Suprapubic skin (tissue), 4 donors: ENCODE data around the gene ME3. TPM values are rescaled to one million over a fixed set of nuclear protein-coding genes. Genes with fewer than 3 reads are reported as not detected.
"Not testable (repeated sequence)": the region's sequence is repeated elsewhere in the genome, so short reads cannot be mapped to it uniquely, and the experiment has no call there.

ENCODE experiments used
- DNase-seq, 2 donors: peaks; one replicate each; pipeline ENCODE4 v3.0.0-alpha.2; 2019; ENCODE audit warnings: low spot score in 2 of 2
- H3K27ac ChIP-seq: fragments of 200-600 bp; sonication (generic); one replicate; pipeline ENCODE4 v1.5.1; 2019
- H3K27me3 ChIP-seq: fragments of 200-600 bp; sonication (generic); one replicate; pipeline ENCODE4 v1.5.1; 2019
- H3K36me3 ChIP-seq: fragments of 200-600 bp; sonication (generic); one replicate; pipeline ENCODE4 v1.5.1; 2019
- H3K4me1 ChIP-seq: fragments of 200-600 bp; sonication (generic); one replicate; pipeline ENCODE4 v1.5.1; 2019
- H3K4me3 ChIP-seq: fragments of 200-600 bp; sonication (generic); one replicate; pipeline ENCODE4 v1.5.1; 2019; ENCODE audit warnings: mild to moderate bottlenecking
- H3K9me3 ChIP-seq: fragments of 200-600 bp; sonication (generic); one replicate; pipeline ENCODE4 v1.5.1; 2019
- EP300 ChIP-seq: sonication (generic); formaldehyde crosslinking; IDR thresholded peaks from one replicate; pipeline ENCODE4 v1.6.1; 2017; ENCODE audit warnings: antibody characterized with exemption
- POLR2A ChIP-seq, 2 donors: fragments of 450-650 bp; IDR thresholded peaks; one replicate each; pipeline ENCODE4 v1.6.1; 2017; ENCODE audit warnings: antibody characterized with exemption in 2 of 2, mild to moderate bottlenecking in 2 of 2, moderate library complexity in 2 of 2
- POLR2AphosphoS5 ChIP-seq, 3 donors: sonication (generic); formaldehyde crosslinking; IDR thresholded peaks; one replicate each; pipeline ENCODE4 v1.6.1; 2017; ENCODE audit warnings: antibody characterized with exemption in 3 of 3
- WGBS: methylation state at CpG from one replicate; pipeline ENCODE4 v1.1.5; 2018; 5-methylcytosine and 5-hydroxymethylcytosine counted together
- total RNA-seq, 4 donors: library from RNA; depleted of rRNA; stranded (reverse); fragments of >200 nt; gene quantifications; one replicate each; pipeline ENCODE4 v1.1.0, GENCODE V29; 2016
- TF ChIP-seq, protein P1 (sequence below), 2 donors: fragments of 200-600 bp in 1 of 2; fragments of 450-650 bp in 1 of 2; sonication (generic) in 1 of 2; IDR thresholded peaks; one replicate each; pipeline ENCODE4 v1.5.1; 2016 to 2019; ENCODE audit warnings: antibody characterized with exemption in 2 of 2, mild to moderate bottlenecking in 1 of 2, moderate library complexity in 1 of 2

The ME3 gene
- total RNA-seq, 4 donors from 2014 or later: 3.7 to 17.0 (median 9.4) TPM

DNA sequence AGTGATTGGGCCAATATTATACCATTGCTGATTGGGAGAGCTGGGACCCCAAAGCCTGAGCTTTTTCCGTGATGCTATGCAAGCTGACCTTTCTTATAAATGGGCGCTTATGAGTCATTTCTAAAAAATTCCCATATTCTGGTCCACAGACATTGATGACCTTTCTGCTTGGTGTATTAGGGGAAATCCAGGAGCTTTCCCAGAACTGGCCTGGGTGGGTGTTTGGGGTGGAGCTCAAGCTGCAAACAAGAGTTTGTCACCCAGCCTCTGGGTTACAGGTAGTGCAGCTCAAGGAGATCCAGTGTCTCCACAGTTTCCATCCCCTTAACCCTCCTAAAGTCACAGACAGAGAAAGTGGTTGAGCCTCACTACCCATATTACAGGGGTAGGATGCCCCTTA lies 230.0 kb downstream of the ME3 start:
- 80% methylated on average over 2 of the region's 2 CpGs for WGBS
- H3K27ac ChIP-seq: no peak overlapping the region

DNA sequence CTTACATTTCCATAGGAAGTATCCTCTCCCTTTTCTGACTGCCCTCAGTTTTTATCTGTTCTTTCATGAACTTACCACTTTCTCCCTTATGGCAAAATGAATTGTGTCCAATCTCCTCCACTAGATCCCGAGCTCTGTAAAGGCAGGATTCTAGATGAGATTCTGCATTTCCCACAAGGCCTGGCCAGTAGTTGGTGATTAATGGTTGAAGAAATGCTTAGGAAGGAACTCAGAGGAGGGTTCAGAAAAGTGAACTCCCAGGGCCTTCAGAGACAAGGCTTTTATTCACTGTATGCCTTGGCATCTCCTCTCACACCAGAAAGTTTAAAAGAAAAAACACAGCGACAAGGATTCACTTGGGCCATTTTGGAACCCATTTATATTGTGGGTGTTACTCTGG lies 231.6 kb downstream of the ME3 start:
- 63% methylated on average over 2 of the region's 2 CpGs for WGBS
- Histone ChIP-seq H3K9me3 (no peaks in the 10 kb centered on the region), H3K4me1 (no peaks in the 10 kb centered on the region), H3K27ac (peak overlapping the region; percentile 56), H3K36me3 (no peaks in the 10 kb centered on the region), H3K4me3 (no peak overlapping the region), H3K27me3 (no peaks in the 10 kb centered on the region)
- TF ChIP-seq POLR2A (IDR thresholded peaks at IDR 0.05): no peak
- TF ChIP-seq EP300: no peak
- no peak for TF ChIP-seq POLR2AphosphoS5 (IDR thresholded peaks at IDR 0.05)
- TF ChIP-seq, protein P1, sequence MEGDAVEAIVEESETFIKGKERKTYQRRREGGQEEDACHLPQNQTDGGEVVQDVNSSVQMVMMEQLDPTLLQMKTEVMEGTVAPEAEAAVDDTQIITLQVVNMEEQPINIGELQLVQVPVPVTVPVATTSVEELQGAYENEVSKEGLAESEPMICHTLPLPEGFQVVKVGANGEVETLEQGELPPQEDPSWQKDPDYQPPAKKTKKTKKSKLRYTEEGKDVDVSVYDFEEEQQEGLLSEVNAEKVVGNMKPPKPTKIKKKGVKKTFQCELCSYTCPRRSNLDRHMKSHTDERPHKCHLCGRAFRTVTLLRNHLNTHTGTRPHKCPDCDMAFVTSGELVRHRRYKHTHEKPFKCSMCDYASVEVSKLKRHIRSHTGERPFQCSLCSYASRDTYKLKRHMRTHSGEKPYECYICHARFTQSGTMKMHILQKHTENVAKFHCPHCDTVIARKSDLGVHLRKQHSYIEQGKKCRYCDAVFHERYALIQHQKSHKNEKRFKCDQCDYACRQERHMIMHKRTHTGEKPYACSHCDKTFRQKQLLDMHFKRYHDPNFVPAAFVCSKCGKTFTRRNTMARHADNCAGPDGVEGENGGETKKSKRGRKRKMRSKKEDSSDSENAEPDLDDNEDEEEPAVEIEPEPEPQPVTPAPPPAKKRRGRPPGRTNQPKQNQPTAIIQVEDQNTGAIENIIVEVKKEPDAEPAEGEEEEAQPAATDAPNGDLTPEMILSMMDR (IDR thresholded peaks at IDR 0.05): no peak
- no peak for DNase-seq

More for the DNA sequence above, 230.0 kb downstream of the ME3 start:
- TF ChIP-seq POLR2A (IDR thresholded peaks at IDR 0.05) (no peak), POLR2AphosphoS5 (IDR thresholded peaks at IDR 0.05) (no peak), EP300 (no peak)
- TF ChIP-seq, protein P1 (IDR thresholded peaks at IDR 0.05): no peak
- Histone ChIP-seq H3K4me1 (no peaks in the 10 kb centered on the region), H3K27me3 (no peaks in the 10 kb centered on the region), H3K9me3 (no peaks in the 10 kb centered on the region), H3K36me3 (no peaks in the 10 kb centered on the region), H3K4me3 (no peak overlapping the region)
- DNase-seq: no peak

DNA sequence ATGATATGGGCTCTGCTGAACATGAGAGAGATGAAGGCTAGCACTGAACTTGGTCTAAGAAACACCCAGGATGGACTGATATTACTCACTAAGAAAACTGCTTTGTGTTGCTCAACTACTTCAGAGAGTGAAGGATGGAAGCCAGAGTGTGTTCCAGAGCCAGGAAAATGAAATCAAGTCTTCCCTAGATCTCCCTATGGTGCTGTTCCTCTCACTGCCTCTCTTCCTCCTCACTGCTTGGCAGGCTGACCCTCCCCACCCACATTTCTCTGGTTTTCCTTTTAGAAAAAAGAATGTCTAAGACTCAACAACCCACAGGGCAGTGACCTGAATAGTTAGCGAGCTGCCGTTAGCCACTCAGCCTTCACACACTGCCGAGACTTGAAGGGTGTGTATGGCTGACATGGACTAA lies 232.1 kb downstream of the ME3 start:
- no peak for TF ChIP-seq EP300
- no peak for TF ChIP-seq POLR2AphosphoS5 (IDR thresholded peaks at IDR 0.05)
- TF ChIP-seq, protein P1 (IDR thresholded peaks at IDR 0.05): no peak
- TF ChIP-seq POLR2A (IDR thresholded peaks at IDR 0.05): no peak
- Histone ChIP-seq H3K4me3 (no peak overlapping the region), H3K27me3 (no peaks in the 10 kb centered on the region), H3K4me1 (no peaks in the 10 kb centered on the region), H3K36me3 (no peaks in the 10 kb centered on the region), H3K27ac (peak overlapping the region; percentile 56), H3K9me3 (no peaks in the 10 kb centered on the region)
- no peak for DNase-seq
- 62% methylated on average over 3 of the region's 3 CpGs for WGBS

DNA sequence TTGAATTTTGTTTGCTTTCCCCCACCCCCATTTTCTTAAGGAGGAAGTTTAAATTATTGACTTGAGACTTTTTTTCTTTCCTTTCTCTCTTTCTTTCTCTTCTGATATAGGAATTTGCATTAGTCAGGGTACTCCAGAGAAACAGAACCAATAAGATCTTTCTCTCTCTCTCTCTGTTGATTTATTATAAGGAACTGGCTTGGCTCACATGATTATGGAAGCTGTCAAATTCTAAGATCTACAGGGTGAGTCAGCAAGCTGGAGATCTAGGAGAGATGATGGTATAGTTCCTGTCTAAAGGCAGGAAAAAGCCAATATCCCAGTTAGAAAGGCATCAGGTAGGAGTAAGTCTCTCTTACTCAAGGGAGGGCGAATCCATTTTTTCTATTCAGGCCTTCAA lies 233.7 kb downstream of the ME3 start:
- Histone ChIP-seq H3K27me3 (no peaks in the 10 kb centered on the region), H3K9me3 (no peaks in the 10 kb centered on the region), H3K4me3 (no peak overlapping the region), H3K4me1 (no peaks in the 10 kb centered on the region), H3K36me3 (no peaks in the 10 kb centered on the region), H3K27ac (no peak overlapping the region)
- DNase-seq: no peak
- TF ChIP-seq POLR2AphosphoS5 (IDR thresholded peaks at IDR 0.05): no peak
- TF ChIP-seq, protein P1 (IDR thresholded peaks at IDR 0.05): no peak
- TF ChIP-seq EP300: no peak
- no peak for TF ChIP-seq POLR2A (IDR thresholded peaks at IDR 0.05)
- WGBS: 92% methylated on average over 1 of the region's 1 CpG

DNA sequence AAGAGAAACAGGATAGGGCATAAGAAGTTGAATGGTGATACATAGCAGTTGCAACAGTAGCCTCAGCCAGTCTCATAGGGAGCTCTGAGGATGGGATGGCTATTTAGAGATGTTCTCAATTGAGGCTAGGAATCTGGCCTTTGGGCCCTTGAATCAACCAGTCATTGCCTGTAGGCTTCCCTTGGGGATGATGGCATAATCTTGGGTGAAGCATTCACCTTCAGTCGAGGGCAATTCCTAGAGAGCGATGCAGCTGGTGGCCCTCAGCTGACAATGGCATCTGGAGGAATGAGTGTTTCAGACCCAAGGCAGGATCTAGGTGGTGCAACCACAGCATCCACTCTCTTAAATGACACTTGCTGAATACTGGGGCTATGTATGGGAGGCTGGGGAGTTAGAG lies 236.7 kb downstream of the ME3 start:
- Histone ChIP-seq H3K36me3 (no peaks in the 10 kb centered on the region), H3K27me3 (no peaks in the 10 kb centered on the region), H3K4me1 (no peaks in the 10 kb centered on the region), H3K9me3 (no peaks in the 10 kb centered on the region), H3K27ac (no peak overlapping the region), H3K4me3 (no peak overlapping the region)
- TF ChIP-seq EP300 (no peak), POLR2AphosphoS5 (IDR thresholded peaks at IDR 0.05) (no peak), POLR2A (IDR thresholded peaks at IDR 0.05) (no peak)
- TF ChIP-seq, protein P1 (IDR thresholded peaks at IDR 0.05): no peak
- DNase-seq: no peak
- WGBS: 100% methylated on average over 2 of the region's 2 CpGs

DNA sequence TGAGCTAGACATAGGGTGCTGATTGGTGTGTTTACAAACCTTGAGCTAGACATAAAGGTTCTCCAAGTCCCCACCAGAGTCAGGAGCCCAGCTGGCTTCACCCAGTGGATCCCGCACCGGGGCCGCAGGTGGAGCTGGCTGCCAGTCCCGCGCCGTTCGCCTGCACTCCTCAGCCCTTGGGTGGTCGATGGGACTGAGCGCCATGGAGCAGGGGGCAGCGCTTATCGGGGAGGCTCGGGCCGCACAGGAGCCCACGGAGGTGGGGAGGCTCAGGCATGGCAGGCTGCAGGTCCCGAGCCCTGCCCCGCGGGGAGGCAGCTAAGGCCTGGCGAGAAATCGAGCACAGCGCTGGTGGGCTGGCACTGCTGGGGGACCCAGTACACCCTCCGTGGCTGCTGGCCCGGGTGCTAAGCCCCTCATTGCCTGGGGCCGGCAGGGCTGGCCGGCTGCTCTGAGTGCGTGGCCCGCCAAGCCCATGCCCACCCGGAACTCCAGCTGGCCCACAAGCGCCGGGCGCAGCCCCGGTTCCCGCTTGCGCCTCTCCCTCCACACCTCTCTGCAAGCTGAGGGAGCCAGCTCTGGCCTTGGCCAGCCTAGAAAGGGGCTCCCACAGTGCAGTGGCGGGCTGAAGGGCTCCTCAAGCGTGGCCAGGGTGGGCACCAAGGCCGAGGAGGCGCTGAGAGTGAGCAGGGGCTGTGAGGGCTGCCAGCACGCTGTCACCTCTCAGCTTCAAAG lies 238.9 kb downstream of the ME3 start:
- not testable (repeated sequence) for H3K27ac ChIP-seq, H3K27me3 ChIP-seq, H3K9me3 ChIP-seq, DNase-seq, H3K4me1 ChIP-seq, H3K36me3 ChIP-seq, H3K4me3 ChIP-seq
- WGBS: 93% methylated on average over 12 of the region's 38 CpGs
